GM18520 (cell line): ENCODE measurements around the gene WNT5B.
A peak's percentile ranks its signal among the peaks of the same experiment; 100 is the strongest.
"Not testable (repeated sequence)": the region's sequence is repeated elsewhere in the genome, so short reads cannot be mapped to it uniquely, and the experiment has no call there.

ENCODE experiments used
- ATAC-seq: cut with Tn5 transposase; IDR thresholded peaks from one replicate; pipeline ENCODE4 v1.9.1; 2021; ENCODE audit not compliant: unreplicated experiment

Gene WNT5B

DNA sequence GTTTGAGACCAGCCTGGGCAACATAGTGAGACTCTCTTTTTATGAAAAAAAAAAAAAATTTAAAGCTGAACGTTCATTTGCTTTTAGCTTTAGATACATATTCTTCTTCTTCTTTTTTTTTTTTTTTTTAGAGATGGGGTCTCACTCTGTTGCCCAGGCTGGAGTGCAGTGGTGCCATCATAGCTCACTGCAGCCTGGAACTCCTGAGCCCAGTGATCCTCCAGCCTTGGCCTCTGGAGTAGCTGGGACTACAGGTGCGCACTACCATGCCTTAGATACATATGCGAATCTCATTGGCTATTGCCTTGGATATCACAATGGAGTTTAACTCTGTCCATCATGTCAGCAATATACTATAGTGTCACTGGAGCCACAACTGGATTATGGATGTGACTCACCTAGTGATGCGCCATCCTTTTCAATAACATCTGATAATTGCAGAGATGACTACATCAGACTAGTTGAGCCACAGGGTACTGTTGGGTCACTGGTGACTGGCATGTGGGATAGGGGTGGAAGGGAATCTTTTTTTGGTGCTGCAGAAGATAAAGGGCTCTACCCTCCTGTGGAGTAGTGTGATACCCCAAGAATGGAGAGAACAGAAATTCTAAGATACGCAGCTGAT, 59.2 kb downstream of the WNT5B start:
- ATAC-seq = no peak

- peak; percentile 94 for ATAC-seq
Observed at GRCh38 chr12:1690578-1691122, 61.6 kb downstream of the WNT5B start, which contains the start of gene ADIPOR2. ADIPOR2 (plus strand) TSS chr12:1691070; CDS start chr12:1754344, 63,274 bp downstream.

DNA sequence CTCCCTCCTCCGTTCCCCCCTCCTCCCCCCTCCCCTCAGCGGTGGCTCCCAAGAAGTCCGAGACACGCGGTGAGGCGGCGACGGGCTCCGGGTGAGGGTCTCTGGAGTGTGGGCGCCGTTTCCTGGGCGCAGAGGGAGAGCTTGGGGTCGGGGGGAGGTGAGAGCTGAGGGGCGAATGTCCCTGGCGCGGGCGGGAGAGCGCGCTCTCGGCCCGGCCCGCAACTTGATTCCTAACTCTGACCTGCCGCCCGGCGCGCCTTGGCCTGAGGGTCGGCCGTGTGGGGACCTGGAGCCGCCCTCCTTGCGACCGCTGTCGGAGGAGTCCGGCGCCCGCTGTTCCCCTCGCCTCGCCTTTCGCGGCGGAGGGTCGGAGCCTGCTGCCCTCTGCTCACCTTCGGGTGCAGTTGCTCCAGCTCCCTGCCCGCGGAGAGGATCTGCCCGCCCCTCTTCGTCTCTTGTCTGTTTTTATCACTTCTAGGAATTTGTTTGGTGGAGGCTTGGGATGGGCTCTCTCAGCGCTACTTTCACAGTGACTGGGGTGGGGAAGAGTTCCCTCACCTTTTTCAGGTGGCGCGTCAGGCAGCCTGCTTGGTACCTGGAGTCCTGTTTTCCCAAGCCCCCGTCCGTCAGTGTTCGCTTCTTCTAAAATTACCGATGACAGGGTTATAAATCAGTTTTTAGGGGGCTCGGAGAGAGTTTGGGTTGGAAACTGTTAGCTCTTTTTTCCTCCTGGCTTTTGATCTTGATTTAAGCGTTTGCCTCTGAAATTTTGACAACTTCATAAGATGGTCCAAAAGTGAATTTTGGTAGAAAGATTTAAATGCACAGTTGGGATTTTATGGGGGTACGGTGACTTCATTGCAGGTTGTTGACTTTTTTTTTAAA, 62.3 kb downstream of the WNT5B start:
- ATAC-seq = peak; percentile 17

DNA sequence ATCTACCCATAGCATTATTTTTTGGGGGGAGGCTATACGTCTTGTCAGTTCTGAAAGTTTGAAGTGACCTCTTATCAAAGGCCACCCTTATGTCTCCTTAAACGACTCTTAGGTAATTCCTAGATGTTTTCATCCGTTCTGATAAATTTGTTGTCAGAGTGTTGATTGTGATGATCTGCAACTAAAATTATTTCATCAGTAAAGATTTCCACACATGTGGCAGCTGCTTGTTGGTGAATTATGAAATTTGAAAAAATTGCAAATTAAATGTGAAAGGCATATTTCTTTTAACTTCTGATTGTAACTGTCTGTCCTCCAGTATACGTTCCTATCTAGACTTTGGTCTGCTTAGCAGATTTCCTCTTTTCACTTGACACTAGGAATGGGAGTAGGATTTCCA, 63.2 kb downstream of the WNT5B start:
- no peak for ATAC-seq

- no peak for ATAC-seq
Observed at GRCh38 chr12:1692895-1693610, 64.0 kb downstream of the WNT5B start.

DNA sequence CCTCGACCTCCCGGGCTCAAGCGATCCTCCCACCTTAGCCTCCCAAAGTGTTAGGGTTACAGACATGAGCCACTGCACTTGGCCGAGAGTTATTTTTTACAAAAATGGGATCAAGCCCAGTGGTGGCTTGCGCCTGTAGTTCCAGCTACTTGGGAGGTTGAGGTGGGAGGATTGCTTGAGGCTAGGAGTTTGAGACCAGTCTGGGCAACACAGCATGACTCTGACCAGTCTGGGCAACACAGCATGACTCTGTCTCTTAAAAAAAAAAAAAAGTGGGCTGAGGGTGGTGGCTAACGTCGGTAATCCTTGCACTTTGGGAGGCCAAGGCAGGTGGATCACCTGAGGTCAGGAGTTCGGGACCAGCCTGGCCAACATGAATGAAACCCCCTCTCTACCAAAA, 66.1 kb downstream of the WNT5B start:
- not testable (repeated sequence) for ATAC-seq

DNA sequence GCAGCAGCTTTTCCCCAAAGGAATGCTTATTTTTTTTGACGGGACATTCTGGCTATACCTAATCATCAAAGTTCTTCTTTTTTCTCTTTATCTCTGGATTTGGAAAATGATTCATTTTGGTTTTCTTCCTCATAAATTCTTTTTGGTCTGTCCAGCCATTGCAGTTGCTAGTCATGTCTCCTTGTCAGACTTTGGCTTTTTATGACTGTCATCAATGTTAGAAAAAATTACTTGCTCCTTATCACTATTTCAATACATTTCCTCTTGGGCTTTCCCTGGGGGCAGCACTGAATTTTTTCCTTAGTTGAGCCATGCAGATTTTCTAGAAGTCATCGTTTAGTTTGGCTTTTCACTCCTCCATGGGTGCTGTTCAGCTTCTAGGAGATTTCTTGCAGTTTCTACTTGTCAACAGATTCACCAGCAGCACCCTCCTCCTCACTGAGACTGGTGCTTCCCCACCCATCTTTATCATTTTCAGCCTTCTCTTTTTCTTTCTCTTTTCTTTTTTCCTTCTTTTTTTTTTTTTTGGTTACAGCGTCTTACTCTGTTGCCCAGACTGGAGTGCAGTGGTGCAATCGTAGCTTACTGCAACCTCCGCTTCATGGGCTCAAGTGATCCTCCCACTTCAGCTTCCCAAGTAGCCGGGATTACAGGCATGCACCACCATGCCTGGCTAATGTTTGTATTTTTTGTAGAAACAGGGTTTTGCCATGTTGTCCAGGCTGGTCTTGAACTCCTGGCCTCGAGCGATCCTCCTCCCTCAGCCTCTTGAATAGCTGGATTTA, 67.0 kb downstream of the WNT5B start:
- ATAC-seq = no peak

GRCh38 chr12:1696800-1697199, 67.8 kb downstream of the WNT5B start:
- ATAC-seq = no peak
